ENCODE data around the gene P2RX6.
A peak's percentile ranks its signal among the peaks of the same experiment; 100 is the strongest.
"Not testable (repeated sequence)": the region's sequence is repeated elsewhere in the genome, so short reads cannot be mapped to it uniquely, and the experiment has no call there.

The P2RX6 gene

DNA sequence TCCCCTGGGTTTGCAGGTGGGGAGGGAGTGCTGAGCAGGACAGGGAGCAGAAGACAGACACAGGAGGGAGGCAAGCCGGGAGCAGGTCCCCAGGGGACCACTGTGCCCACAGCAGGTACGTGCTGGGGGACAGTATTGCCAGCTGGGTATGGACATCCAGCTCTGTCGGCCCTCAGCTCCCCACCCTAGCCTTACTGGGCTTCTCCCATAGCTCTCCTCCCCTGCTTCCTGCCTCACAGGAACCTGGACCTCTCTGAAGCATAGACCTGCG is 40.5 kb downstream of the P2RX6 start:
- peaks cover 10% of the 10 kb centered on the region for H3K4me1 ChIP-seq (ENCODE audit: control insufficient read depth, insufficient read depth, low read length, poor library complexity, severe bottlenecking)
- no peaks in the 10 kb centered on the region for H3K36me3 ChIP-seq (ENCODE audit: control insufficient read depth, insufficient read depth, low read length)
- no peaks in the 10 kb centered on the region for H3K9me3 ChIP-seq (ENCODE audit: control insufficient read depth, low read length)
- no peak for DNase-seq
- H3K27me3 ChIP-seq (replicated peaks; ENCODE audit: control insufficient read depth, insufficient read depth, low read length, poor library complexity, severe bottlenecking), result no peaks in the 10 kb centered on the region
- no peak overlapping the region for H3K27ac ChIP-seq (ENCODE audit: insufficient read depth, low read length, poor library complexity, severe bottlenecking)
- peak overlapping the region; percentile 25 for H3K4me3 ChIP-seq (ENCODE audit: insufficient read depth, low read depth, low read length, poor library complexity, severe bottlenecking)

DNA sequence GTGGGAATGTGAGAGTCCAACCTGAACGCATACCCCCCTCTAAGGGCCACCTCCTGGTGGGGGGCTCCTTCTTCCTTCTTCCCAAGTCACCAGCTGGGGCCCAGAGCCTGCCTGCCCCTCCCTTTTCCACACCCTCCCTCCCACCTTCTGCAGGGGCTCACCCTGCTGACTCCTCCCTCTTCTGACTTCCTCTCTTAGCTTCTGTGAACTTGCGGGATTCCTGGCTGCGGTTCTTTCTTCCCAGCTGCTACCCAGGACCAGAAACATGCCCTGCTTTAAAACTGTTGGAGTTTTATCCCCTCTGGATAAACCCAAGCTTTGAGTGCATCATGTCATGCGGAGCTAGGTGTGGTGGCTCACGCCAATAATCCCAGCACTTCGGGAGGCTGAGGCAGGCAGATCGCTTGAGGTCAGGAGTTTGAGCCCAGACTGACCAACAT is 40.9 kb downstream of the P2RX6 start:
- Histone ChIP-seq H3K9me3 (ENCODE audit: control insufficient read depth, low read length) (no peaks in the 10 kb centered on the region), H3K36me3 (ENCODE audit: control insufficient read depth, insufficient read depth, low read length) (no peaks in the 10 kb centered on the region), H3K4me1 (ENCODE audit: control insufficient read depth, insufficient read depth, low read length, poor library complexity, severe bottlenecking) (peaks cover 10% of the 10 kb centered on the region), H3K27me3 (replicated peaks; ENCODE audit: control insufficient read depth, insufficient read depth, low read length, poor library complexity, severe bottlenecking) (no peaks in the 10 kb centered on the region), H3K4me3 (ENCODE audit: insufficient read depth, low read depth, low read length, poor library complexity, severe bottlenecking) (peak overlapping the region; percentile 25), H3K27ac (ENCODE audit: insufficient read depth, low read length, poor library complexity, severe bottlenecking) (no peak overlapping the region)
- DNase-seq, result no peak

DNA sequence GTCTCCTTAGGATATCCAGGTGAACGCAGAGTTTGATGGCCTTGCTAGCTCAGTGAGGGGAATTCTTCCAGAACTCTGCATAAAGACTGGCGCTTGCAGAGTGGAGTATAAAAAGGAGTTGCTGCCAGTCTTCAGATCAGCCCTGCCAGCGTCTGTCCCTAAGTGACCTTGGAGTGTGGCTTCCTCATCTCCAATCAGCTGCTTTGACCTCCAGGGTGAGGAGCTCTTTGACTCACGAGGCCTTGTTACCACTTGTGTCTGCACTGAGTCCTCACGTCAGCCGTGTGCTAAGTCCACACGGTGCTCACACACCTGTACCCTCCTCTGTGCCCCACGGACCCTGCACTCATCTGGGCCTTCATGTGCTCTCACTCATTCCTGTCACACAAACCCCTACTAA is 45.4 kb downstream of the P2RX6 start:
- not testable (repeated sequence) for H3K27me3 ChIP-seq (replicated peaks; ENCODE audit: control insufficient read depth, insufficient read depth, low read length, poor library complexity, severe bottlenecking); H3K36me3 ChIP-seq (ENCODE audit: control insufficient read depth, insufficient read depth, low read length); H3K4me3 ChIP-seq (ENCODE audit: insufficient read depth, low read depth, low read length, poor library complexity, severe bottlenecking); H3K9me3 ChIP-seq (ENCODE audit: control insufficient read depth, low read length); H3K4me1 ChIP-seq (ENCODE audit: control insufficient read depth, insufficient read depth, low read length, poor library complexity, severe bottlenecking); DNase-seq; H3K27ac ChIP-seq (ENCODE audit: insufficient read depth, low read length, poor library complexity, severe bottlenecking)

DNA sequence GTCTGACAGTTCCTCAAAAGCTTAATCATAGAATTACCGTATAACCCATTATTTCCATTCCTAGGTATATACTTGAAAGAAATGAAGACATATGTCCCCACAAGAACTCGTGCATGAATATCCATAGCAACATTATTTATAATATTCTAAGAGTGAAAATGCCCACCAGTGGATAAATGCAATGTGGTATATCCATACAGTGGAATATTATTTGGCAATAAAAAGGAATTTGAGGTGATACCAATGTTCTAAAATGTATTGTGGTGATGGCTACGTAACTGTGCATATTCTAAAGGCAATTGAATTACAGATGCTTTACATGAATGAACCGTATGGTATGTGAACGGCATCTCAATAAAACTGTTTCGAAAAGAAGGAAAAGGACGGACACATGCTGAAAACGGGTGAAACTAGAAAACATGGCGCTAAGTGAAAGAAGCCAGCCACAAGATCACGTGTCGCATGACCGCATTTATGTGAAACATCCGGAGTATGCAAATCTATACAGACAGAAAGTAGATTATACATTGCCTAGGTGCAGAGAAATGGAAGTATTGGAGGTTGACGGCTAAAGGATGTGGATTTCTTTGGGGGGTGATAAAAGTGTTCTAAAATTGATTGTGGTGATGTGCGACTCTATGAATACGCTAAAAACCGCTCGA is 46.8 kb downstream of the P2RX6 start:
- H3K4me1 ChIP-seq (ENCODE audit: control insufficient read depth, insufficient read depth, low read length, poor library complexity, severe bottlenecking); H3K4me3 ChIP-seq (ENCODE audit: insufficient read depth, low read depth, low read length, poor library complexity, severe bottlenecking); H3K9me3 ChIP-seq (ENCODE audit: control insufficient read depth, low read length); DNase-seq; H3K27ac ChIP-seq (ENCODE audit: insufficient read depth, low read length, poor library complexity, severe bottlenecking); H3K27me3 ChIP-seq (replicated peaks; ENCODE audit: control insufficient read depth, insufficient read depth, low read length, poor library complexity, severe bottlenecking); H3K36me3 ChIP-seq (ENCODE audit: control insufficient read depth, insufficient read depth, low read length): not testable (repeated sequence)

DNA sequence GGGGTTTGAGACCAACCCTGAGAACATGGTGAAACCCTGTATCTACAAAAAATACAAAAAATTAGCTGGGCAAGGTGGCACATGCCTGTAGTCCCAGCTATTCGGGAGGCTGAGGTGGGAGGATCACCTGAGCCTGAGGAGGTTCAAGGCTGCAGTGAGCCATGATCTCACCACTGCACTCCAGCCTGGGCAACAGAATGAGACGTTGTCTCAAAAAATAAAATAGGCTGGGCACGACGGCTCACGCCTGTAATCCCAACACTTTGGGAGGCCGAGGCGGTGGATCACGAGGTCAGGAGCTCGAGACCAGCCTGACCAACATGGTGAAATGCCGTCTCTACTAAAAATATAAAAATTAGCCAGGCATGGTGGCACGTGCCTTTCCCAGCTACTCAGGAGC is 49.5 kb downstream of the P2RX6 start:
- H3K4me1 ChIP-seq (ENCODE audit: control insufficient read depth, insufficient read depth, low read length, poor library complexity, severe bottlenecking); H3K9me3 ChIP-seq (ENCODE audit: control insufficient read depth, low read length); H3K4me3 ChIP-seq (ENCODE audit: insufficient read depth, low read depth, low read length, poor library complexity, severe bottlenecking); DNase-seq; H3K27ac ChIP-seq (ENCODE audit: insufficient read depth, low read length, poor library complexity, severe bottlenecking); H3K36me3 ChIP-seq (ENCODE audit: control insufficient read depth, insufficient read depth, low read length); H3K27me3 ChIP-seq (replicated peaks; ENCODE audit: control insufficient read depth, insufficient read depth, low read length, poor library complexity, severe bottlenecking): not testable (repeated sequence)

DNA sequence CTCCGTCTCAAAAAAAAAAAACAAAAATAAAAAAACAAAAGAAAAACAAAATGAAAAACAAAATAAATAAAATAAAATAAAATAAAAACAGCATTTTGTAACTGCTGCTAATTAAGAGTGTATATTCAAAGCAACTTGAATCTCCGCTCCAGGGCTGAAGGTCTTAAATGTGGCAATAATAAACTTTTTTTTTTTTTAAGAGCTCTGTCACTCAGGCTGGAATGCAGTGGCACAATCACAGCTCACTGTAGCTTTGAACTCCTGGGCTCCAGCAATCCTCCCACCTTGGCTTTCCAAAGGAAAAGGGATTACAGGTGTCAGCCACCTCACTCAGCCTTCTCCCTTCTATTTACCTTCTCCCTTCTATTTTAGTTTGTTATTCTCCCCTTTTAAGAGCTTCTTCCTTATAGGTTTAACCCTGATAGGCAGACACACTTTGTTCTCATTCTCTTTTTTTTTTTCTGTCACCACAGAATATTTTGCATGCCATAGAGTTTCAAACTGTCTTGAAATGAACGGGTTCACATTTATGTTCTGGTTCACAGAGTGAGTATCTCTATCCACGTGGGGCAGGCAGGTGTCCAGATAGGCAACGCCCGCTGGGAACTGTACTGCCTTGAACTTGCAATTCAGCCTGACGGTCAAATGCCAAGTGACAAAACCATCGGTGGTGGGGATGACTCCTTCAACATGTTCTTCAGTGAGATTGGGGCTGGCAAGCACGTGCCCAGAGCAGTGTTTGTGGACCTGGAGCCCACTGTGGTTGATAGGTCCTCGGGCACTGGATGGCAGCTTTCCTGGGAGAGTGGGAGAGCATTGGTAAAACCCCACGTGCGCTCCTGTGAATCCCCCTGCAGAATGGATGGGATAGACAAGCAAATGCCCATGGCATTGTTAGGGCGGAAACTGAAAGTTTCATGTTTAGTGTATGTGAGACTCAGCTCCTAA is 50.2 kb downstream of the P2RX6 start:
- Histone ChIP-seq H3K27me3 (replicated peaks; ENCODE audit: control insufficient read depth, insufficient read depth, low read length, poor library complexity, severe bottlenecking) (no peaks in the 10 kb centered on the region), H3K4me3 (ENCODE audit: insufficient read depth, low read depth, low read length, poor library complexity, severe bottlenecking) (no peak overlapping the region), H3K4me1 (ENCODE audit: control insufficient read depth, insufficient read depth, low read length, poor library complexity, severe bottlenecking) (no peaks in the 10 kb centered on the region), H3K27ac (ENCODE audit: insufficient read depth, low read length, poor library complexity, severe bottlenecking) (no peak overlapping the region), H3K36me3 (ENCODE audit: control insufficient read depth, insufficient read depth, low read length) (no peaks in the 10 kb centered on the region), H3K9me3 (ENCODE audit: control insufficient read depth, low read length) (no peaks in the 10 kb centered on the region)
- no peak for DNase-seq

DNA sequence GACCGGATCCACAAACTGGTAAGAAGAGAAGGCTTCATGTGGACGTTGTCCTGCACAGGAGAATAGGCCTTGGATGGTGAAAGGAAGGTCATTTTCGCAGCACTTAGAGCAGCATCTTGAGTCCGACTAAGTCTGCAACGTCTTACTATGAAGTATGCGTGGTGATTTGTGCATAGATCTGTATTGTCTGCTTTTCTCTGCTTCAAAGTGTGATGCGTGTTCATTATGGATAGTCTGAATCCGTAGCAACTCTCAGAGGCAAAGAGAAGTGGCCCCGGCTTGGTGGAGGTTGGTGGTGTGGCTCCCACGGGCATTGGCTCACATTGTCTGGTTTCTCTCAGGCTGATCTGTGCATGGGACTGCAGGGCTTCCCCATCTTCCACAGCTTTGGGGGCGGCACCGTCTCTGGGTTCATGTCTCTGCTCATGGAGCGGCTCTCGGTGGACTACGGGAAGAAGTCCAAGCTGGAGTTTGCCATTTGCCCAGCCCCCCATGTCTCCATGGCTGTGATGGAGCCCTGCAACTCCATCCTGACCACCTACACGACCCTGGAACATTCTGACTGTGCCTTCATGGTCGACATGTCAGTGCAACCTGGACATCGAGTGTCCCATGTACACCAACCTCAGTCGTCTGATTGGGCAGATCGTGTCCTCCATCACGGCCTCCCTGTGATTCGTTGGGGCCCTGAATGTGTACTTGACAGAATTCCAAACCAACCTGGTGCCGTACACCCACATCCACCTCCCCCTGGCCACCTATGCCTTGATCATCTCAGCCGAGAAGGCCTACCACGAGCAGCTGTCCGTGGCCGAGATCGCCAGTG is 52.3 kb downstream of the P2RX6 start:
- Histone ChIP-seq H3K4me3 (ENCODE audit: insufficient read depth, low read depth, low read length, poor library complexity, severe bottlenecking) (no peak overlapping the region), H3K4me1 (ENCODE audit: control insufficient read depth, insufficient read depth, low read length, poor library complexity, severe bottlenecking) (no peaks in the 10 kb centered on the region), H3K27ac (ENCODE audit: insufficient read depth, low read length, poor library complexity, severe bottlenecking) (no peak overlapping the region), H3K36me3 (ENCODE audit: control insufficient read depth, insufficient read depth, low read length) (no peaks in the 10 kb centered on the region), H3K9me3 (ENCODE audit: control insufficient read depth, low read length) (no peaks in the 10 kb centered on the region), H3K27me3 (replicated peaks; ENCODE audit: control insufficient read depth, insufficient read depth, low read length, poor library complexity, severe bottlenecking) (no peaks in the 10 kb centered on the region)
- no peak for DNase-seq

DNA sequence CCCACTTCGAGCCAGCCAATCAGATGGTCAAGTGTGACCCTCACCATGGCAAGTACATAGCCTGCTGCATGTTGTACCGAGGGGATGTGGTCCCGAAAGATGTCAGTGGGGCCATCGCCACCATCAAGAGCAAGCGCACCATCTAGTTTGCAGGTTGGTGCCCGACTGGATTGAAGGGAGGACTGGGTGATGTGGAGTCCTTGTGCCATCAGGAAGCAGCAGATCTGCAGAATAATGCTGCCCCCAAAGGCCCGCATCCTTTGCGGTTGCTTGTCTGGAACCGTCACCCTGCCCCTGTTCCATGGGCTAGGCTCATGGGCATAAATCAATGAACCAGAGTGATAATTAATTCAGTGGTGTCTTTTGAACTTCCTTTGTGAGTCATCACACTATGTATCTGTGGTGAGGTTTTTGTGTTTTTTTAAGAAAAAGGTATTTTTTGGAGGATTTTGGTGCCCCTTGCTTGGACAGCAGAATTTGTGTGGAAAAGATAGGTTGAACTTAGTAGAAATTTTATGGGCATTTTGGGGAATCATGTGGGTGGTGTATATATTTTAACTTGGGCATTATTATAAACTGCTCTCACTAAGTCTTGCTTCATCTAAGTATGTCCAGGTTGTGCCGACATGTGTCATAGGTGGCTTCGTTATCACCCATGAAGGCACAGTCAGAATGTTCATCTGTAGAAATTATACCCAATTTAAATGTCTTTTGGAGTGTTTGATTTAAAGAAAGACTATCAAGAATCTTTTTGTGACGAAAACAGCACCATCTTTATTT is 53.1 kb downstream of the P2RX6 start:
- no peaks in the 10 kb centered on the region for H3K36me3 ChIP-seq (ENCODE audit: control insufficient read depth, insufficient read depth, low read length)
- DNase-seq, result no peak

DNA sequence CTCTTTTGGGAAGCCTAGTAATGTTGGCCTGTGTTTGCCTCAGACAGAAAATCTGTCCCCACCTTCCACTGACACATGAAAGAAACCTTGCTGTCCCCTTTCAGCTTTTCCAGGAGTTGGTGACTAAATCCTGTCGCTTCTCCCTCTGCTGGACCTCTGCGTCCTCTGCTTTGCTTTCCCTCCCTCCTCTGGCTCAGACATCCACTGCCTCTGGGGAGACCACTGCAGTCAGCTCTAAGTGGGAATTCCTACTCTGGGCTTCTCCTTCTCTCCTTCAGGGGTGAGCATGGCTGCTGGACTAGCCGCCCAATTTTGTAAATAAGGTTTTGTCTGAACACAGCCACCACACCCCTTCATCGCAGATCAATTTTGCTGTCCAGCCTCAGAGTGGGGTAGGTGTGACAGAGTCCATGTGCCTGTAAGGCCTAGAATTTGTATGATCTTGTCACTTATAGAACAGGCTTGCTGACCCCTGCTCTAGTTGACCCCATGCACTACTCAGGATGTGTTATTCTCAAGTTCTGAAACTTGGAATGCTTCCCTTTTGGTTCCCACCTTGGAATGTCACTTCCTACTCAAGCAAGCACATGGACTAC is 53.8 kb downstream of the P2RX6 start:
- Histone ChIP-seq H3K27ac (ENCODE audit: insufficient read depth, low read length, poor library complexity, severe bottlenecking) (no peak overlapping the region), H3K27me3 (replicated peaks; ENCODE audit: control insufficient read depth, insufficient read depth, low read length, poor library complexity, severe bottlenecking) (no peaks in the 10 kb centered on the region), H3K4me1 (ENCODE audit: control insufficient read depth, insufficient read depth, low read length, poor library complexity, severe bottlenecking) (no peaks in the 10 kb centered on the region), H3K9me3 (ENCODE audit: control insufficient read depth, low read length) (no peaks in the 10 kb centered on the region), H3K36me3 (ENCODE audit: control insufficient read depth, insufficient read depth, low read length) (no peaks in the 10 kb centered on the region), H3K4me3 (ENCODE audit: insufficient read depth, low read depth, low read length, poor library complexity, severe bottlenecking) (no peak overlapping the region)
- DNase-seq, result no peak

More for the DNA sequence above, 53.1 kb downstream of the P2RX6 start:
- Histone ChIP-seq H3K27ac (ENCODE audit: insufficient read depth, low read length, poor library complexity, severe bottlenecking) (no peak overlapping the region), H3K9me3 (ENCODE audit: control insufficient read depth, low read length) (no peaks in the 10 kb centered on the region), H3K4me3 (ENCODE audit: insufficient read depth, low read depth, low read length, poor library complexity, severe bottlenecking) (no peak overlapping the region), H3K4me1 (ENCODE audit: control insufficient read depth, insufficient read depth, low read length, poor library complexity, severe bottlenecking) (no peaks in the 10 kb centered on the region), H3K27me3 (replicated peaks; ENCODE audit: control insufficient read depth, insufficient read depth, low read length, poor library complexity, severe bottlenecking) (no peaks in the 10 kb centered on the region)
